GM12801 (cell line): Measurements from ENCODE around the gene GSTM5.

ENCODE experiments used
- CTCF ChIP-seq: IDR thresholded peaks from one replicate; pipeline ENCODE4 v1.5.1; 2011; ENCODE audit warnings: control low read depth; ENCODE audit not compliant: insufficient read length; ENCODE audit errors: extremely low read depth

The GSTM5 gene

DNA sequence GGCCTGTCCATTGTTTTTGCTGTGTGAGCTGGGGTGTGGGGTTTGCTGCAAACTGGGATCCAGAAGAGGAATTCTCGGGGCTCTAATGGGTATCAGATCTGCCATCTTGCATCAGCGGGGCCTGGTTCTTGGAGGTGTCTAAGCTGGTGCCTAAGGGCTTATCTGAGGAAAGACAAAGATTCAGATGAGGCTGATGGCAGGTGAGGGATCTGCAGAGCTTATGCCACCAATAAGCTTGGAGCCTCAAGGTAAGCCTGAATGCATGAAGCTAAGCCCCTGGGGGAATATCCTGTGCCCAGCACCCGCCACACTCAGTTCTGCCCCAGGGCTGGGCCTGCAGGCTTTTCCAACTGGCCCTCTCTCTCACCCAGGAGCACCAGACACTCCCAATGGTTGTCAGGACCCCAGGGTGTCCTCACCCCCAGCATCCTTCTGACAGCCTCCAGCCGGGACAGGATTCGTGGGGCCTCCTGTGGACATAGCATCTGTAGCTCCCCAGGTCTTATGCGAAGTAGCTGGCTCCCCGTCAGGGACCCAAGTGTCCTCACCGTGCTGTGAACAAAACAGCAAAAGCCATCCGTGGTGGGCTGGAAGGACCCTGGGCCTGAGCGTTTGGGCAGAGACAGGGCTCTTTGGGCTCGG, 38.3 kb downstream of the GSTM5 start:
- TF ChIP-seq CTCF: no peak

- no peak for TF ChIP-seq CTCF
Observed at GRCh38 chr1:109750920-109751319, 38.9 kb downstream of the GSTM5 start.

- TF ChIP-seq CTCF: no peak
Observed at GRCh38 chr1:109751531-109752260, 39.6 kb downstream of the GSTM5 start.

DNA sequence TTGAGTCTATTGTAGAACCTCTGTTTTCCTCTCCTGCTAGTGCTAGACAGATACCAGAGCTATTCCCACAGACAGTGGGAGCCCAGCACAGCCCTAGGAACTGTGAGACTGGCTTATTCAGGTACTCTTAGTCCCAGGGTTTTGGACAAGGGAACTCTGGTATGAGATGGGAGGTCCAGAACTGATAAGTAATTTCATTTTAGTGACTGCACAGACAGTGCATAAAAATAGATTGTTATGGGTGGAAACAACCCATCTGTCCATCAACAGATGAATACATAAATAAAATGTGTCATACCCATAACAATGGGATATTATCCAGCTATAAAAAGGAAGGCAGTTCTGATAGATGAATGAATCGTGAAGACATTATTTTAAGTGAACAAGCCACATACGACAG, 42.7 kb downstream of the GSTM5 start:
- TF ChIP-seq CTCF: no peak

- TF ChIP-seq CTCF: no peak
Observed at GRCh38 chr1:109756848-109757521, 44.9 kb downstream of the GSTM5 start.

- TF ChIP-seq CTCF: no peak
Observed at GRCh38 chr1:109757936-109758786, 46.1 kb downstream of the GSTM5 start.
